Upper lobe of right lung (tissue), 1 donor: ENCODE results near the gene ZNF397. TPM values are rescaled to one million over a fixed set of nuclear protein-coding genes. Genes with fewer than 3 reads are reported as not detected.
A peak's percentile ranks its signal among the peaks of the same experiment; 100 is the strongest.

Experiments
- ATAC-seq: fragments of 200-7000 bp; cut with Tn5 transposase; one replicate; pipeline ENCODE4 v1.9.1; 2020; ENCODE audit warnings: mild to moderate bottlenecking, moderate library complexity
- DNase-seq: peaks from one replicate; pipeline ENCODE4 v3.0.0-alpha.2; 2020
- H3K27ac ChIP-seq: fragments of 200-600 bp; one replicate; pipeline ENCODE4 v1.8.0; 2022
- H3K27me3 ChIP-seq: fragments of 200-600 bp; one replicate; pipeline ENCODE4 v1.8.0; 2022; ENCODE audit warnings: mild to moderate bottlenecking
- H3K36me3 ChIP-seq: fragments of 200-600 bp; one replicate; pipeline ENCODE4 v1.8.0; 2022
- H3K4me1 ChIP-seq: fragments of 200-600 bp; one replicate; pipeline ENCODE4 v1.8.0; 2022
- H3K4me3 ChIP-seq: fragments of 200-600 bp; one replicate; pipeline ENCODE4 v1.8.0; 2022; ENCODE audit warnings: mild to moderate bottlenecking
- H3K9me3 ChIP-seq: fragments of 200-600 bp; one replicate; pipeline ENCODE4 v1.8.0; 2022
- CTCF ChIP-seq: fragments of 200-600 bp; IDR thresholded peaks from one replicate; pipeline ENCODE4 v1.8.0; 2022; ENCODE audit warnings: antibody characterized with exemption
- intact Hi-C: fragments of 100-400 bp; cut with DNase I; formaldehyde crosslinking; loops from one replicate; pipeline ENCODE4 v1.11.0; 2022
- total RNA-seq: library from RNA; stranded (reverse); fragmentation: NEBNext Ultra II Directional; extraction: Animal tissue kit (Norgen Biotek cat#: 25700); gene quantifications from one replicate; pipeline ENCODE4 v1.2.1, GENCODE V29; 2021
- donor health status: DM: no; HTN: yes; CAD: no; lungs with severe emphysema.

ZNF397 gene
- total RNA-seq, 1 donor from 2014 or later: 29.2 TPM

GRCh38 chr18:35264409-35264808 is 23.6 kb downstream of the ZNF397 start:
- ATAC-seq (no peak), DNase-seq (no peak)
- Histone ChIP-seq H3K36me3 (peaks cover 20% of the 10 kb centered on the region), H3K4me1 (no peaks in the 10 kb centered on the region), H3K27me3 (no peaks in the 10 kb centered on the region), H3K27ac (no peak overlapping the region), H3K9me3 (no peaks in the 10 kb centered on the region), H3K4me3 (no peak overlapping the region)
- no peak for TF ChIP-seq CTCF
- intact Hi-C loops: no loop called here

GRCh38 chr18:35267161-35267651 is 26.4 kb downstream of the ZNF397 start:
- H3K9me3 ChIP-seq: no peaks in the 10 kb centered on the region
- DNase-seq: peak; percentile 90
- no peaks in the 10 kb centered on the region for H3K4me1 ChIP-seq
- TF ChIP-seq CTCF: peak; percentile 23
- peak overlapping the region; percentile 90 for H3K27ac ChIP-seq
- peaks cover 14% of the 10 kb centered on the region for H3K36me3 ChIP-seq
- peak overlapping the region; percentile 78 for H3K4me3 ChIP-seq
- ATAC-seq: peak; percentile 97
- H3K27me3 ChIP-seq: no peaks in the 10 kb centered on the region
- intact Hi-C loops: no loop called here

- Histone ChIP-seq H3K4me3 (peak overlapping the region; percentile 78), H3K4me1 (no peaks in the 10 kb centered on the region), H3K36me3 (peaks cover 8% of the 10 kb centered on the region), H3K27ac (peak overlapping the region; percentile 90), H3K9me3 (no peaks in the 10 kb centered on the region), H3K27me3 (no peaks in the 10 kb centered on the region)
- no peak for TF ChIP-seq CTCF
- no peak for ATAC-seq
- peak; percentile 64 for DNase-seq
- intact Hi-C loops: no loop called here
Observed at GRCh38 chr18:35267809-35268208, 27.0 kb downstream of the ZNF397 start.

- ATAC-seq (no peak), DNase-seq (no peak)
- H3K27me3 ChIP-seq: no peaks in the 10 kb centered on the region
- H3K9me3 ChIP-seq: no peaks in the 10 kb centered on the region
- H3K4me3 ChIP-seq: no peak overlapping the region
- no peak for TF ChIP-seq CTCF
- H3K36me3 ChIP-seq: no peaks in the 10 kb centered on the region
- intact Hi-C loops: no loop called here
- H3K4me1 ChIP-seq: no peaks in the 10 kb centered on the region
- H3K27ac ChIP-seq: no peak overlapping the region
Observed at GRCh38 chr18:35268821-35269220, 28.0 kb downstream of the ZNF397 start.

GRCh38 chr18:35271656-35272055 is 30.8 kb downstream of the ZNF397 start:
- no peak for ATAC-seq
- H3K27ac ChIP-seq: no peak overlapping the region

More at GRCh38 chr18:35271656-35272055, 30.8 kb downstream of the ZNF397 start:
- no peak for DNase-seq
- TF ChIP-seq CTCF: no peak
- no peaks in the 10 kb centered on the region for H3K36me3 ChIP-seq
- H3K9me3 ChIP-seq: no peaks in the 10 kb centered on the region
- H3K27me3 ChIP-seq: no peaks in the 10 kb centered on the region
- H3K4me1 ChIP-seq: no peaks in the 10 kb centered on the region
- intact Hi-C loops: no loop called here
- no peak overlapping the region for H3K4me3 ChIP-seq
